GM21825 (cell line): ENCODE results near the gene B4GALNT3.

ENCODE experiments used
- ATAC-seq: cut with Tn5 transposase; IDR thresholded peaks from one replicate; pipeline ENCODE4 v1.9.1; 2021; ENCODE audit warnings: mild to moderate bottlenecking, moderate library complexity; ENCODE audit not compliant: unreplicated experiment

The B4GALNT3 gene

DNA sequence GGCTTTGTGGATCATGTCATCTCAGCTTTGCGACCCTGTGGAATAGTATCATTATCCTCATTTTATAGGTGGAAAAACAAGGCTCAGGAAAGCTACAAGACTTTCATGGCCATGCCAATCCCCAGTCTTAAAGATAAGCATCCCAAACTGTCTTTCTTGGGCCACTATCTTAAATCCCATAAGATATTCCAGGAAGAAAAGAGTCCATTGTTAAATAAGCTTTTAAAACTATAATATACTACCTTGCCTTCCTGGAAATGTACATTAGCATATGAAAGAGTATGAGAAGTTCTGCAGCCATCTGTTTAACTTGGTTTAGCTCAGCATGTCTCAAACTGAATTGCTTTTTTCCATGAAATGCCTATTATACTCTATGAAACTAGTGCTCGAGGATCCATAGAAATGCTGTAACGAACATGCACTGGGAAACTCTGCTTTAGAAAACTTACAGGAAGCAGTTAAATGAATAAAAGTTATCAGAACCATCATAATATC is 77.1 kb downstream of the B4GALNT3 start:
- no peak for ATAC-seq

DNA sequence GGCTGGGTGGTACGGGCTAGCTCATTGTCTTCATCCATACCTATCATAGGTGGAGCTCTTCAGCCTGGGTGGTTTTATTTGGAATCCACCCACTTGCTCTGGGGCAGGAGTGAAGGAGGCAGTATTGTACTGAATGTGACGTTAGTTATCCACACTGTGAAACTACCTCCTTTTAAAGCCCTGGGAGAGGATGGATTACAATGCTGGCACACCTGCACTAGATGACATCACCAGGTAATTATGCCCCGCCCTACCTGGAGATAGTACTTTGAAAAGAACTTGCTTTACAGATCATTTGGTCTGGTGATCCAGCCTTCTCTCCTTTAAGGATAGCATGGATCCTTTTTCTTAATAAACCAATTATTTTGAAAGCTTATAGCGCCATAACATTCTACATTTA is 78.0 kb downstream of the B4GALNT3 start:
- ATAC-seq = no peak

DNA sequence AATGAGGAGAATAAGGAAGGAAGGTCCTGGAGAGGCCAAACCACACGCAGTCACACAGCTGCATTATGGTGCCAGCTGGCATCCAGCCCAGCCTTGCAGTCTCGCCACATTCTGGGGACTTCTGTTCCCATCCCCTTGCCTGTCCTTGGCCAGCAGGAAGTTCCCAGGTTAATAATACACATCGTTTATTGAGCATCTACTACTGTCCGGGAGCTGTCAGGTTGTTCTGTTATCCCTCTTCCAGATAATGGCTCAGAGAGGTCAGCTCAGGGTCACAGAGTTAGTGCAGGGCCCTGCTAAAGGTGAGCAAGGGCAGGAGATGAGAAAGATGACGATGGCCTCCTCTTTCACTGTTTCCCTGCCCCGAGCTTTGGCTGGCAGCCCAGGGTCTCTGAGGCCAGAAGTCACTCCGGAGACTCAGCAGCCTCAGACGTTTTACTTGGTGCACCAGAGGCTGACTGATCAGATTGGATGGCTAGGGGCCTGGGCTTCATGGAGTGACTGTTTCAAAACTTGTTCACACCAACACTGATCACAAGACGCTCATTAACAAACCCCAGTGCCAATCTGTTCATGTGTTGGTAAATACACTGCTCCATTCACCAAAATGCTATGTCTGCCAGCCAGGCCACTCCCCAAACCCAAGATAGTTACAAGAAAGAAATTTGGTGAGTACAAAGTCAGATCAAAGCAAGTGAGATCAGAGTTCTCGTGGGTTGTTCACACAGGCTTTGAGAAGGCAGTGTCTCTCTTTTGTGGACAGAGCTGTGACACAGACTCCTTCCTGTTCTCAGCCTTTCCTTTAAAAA is 79.2 kb downstream of the B4GALNT3 start:
- no peak for ATAC-seq

DNA sequence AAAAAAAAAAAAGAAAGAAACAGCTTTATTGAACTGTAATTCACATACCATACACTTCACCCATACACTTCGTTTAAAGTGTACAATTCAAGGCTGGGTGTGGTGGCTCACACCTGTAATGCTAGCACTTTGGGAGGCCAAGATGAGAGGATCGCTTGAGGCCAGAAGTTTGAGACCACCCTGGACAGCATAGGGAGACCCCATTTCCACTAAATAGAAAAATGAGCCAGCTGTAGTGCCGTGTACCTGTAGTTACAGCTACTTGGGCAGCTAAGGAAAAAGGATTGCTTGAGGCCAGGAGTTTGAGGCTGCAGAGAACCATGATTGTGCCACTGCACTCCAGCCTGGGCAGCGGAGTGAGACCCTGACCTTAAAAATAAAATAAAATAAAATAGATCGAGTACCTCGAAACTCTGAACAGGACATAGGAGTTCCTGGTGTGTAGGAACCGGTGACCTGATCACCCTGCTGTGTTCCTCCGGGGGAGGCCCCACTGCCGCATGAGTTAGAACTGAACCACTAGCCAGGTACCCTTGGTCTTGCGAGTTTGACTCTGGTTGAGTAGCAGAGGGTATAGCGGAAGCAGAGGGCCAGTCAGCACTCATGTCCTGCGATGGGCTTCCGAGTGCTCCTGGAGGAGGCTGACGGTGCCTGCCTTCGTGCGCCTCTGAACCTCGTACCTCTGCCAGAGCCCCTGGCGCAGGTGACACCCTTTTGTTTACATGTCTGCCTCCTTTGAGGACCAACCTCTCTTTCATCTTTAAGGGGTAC is 80.0 kb downstream of the B4GALNT3 start:
- no peak for ATAC-seq

DNA sequence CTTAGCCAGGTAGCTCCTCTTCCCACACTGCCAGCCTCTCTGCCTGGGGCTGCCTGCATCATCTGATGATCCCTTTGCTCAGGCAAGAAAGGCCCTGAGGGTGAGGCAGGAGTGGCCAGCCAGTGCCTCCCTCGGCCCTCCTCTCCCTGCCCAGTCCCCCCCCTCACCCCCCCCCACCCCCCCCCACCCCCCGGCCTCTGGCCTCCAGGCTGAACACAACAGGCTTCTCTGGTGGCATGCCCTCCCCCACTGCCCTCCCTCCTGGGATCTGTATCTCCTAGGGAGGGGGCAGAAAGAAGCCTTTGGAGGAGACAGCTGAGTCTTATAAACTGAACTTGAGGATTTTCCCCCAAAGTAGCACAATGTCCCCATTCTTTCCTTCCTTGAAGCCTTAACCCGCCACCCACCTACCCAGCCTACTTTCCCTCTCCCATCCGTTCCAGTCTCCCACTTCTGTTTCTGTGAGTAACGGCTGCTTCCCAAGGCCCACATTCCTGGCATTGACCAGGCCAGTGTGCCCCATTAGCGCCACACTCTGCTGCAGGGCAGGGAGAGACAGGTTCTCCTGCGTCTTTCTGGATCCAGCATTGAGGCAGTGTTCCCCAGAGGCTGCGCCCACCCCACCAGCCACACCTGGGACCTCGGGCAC is 82.1 kb downstream of the B4GALNT3 start:
- no peak for ATAC-seq

DNA sequence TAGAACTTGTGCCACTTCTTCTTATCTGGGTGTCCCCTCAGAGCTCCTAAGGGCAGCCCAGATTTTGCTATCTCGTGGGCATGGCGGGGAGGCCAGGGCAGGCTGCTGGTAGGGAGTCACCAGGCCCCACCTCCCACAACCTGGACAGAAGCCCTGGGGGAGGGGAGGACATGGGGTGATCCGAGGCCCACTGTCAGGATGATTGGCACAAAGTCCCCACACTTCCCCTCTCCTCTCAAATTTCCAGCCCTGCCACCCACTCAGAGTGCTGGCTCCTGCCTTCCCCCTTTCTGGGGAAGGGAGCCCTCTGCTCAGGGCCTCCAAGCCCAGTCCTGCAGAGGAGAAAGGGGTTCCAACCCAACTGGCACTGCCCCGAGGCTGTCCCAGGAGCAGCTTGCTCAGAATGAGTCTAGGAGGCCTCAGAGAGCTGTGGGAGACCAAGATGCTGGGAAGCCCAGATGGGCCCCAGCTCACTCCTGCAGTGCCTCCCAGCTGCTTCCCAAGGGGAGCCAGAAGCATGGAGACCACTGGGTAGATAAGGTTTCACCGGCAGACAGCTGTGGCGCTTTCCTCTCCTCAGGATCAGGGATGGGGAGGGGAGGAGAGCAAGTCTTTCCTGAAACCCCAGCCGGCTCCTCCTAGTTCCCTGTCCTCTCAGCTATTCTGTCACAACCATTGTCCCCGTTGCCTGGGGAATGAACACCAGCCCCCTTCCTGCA is 82.8 kb downstream of the B4GALNT3 start:
- no peak for ATAC-seq

DNA sequence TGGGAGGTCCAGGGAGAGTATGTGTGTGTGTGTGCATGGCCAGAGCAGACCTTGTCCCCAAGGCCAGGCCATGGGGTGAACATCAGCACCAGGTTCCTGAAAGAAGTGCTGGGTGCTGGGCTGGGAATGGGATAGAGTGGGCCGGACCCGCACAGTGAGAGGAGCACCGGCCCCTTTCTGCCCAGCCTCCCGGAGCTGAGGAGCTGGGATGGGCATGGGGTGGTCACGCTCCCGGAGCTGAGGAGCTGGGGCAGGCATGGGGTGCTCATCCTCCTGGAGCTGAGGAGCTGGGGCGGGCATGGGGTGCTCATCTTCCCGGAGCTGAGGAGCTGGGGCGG is 83.3 kb downstream of the B4GALNT3 start:
- ATAC-seq = no peak

DNA sequence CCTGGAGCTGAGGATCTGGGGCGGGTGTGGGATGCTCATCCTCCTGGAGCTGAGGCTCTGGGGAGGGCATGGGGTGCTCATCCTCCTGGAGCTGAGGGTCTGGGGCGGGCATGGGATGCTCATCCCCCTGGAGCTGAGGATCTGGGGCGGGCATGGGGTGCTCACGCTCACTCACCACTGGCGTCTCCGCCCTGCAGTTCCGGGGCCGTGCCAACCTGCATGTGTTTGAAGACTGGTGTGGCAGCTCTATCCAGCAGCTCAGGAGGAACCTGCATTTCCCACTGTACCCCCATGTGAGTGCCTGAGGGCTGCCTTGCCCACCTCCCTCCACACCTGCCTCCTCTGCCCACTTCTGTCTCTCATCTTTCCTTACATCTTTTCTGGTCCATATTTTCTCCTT is 84.4 kb downstream of the B4GALNT3 start:
- no peak for ATAC-seq

DNA sequence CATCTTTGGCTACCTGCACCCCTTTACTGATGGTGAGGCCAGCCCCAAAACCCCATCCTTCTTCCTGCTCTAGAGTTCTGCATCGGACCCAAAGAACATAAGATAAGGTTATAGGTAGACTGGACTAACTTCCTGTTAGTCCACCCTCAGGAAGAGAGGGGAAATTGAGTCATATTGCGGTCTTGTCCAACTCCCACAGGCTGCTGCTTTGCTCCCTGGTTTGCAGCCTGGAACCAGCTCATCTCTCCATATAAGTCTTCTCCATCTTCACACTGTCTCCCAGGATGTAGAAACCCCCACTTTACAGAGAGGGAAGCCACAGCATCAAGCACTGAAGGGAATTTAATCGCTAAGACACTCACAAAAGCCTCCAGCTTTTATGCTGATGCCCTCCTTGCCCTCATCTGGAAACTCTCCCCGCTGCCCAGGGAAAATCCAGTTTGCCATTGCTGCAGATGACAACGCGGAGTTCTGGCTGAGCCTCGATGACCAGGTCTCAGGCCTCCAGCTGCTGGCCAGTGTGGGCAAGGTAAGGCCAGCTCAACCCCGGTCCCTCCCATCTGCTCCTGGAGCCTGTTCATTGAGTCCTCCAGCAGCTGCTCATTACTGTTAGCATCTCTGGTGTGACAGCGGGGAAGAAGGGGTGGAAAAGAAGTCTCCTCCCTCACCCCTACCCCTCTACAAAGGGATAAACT is 85.3 kb downstream of the B4GALNT3 start:
- no peak for ATAC-seq

DNA sequence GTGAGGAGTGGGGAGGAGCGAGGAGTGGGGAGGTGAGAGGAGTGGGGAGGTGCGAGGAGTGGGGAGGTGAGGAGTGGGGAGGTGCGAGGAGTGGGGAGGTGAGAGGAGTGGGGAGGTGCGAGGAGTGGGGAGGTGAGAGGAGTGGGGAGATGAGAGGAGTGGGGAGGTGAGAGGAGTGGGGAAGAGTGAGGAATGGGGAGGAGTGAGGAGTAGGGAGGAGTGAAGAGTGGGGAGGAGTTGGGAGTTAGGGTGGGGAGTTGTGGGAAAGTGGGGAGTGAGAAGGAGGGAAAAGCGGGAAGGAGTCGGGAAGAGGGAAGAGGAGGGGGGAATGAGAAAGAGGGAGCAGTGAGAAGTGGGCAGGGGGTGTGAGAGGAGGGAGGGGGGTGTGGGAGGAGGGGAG is 86.1 kb downstream of the B4GALNT3 start:
- no peak for ATAC-seq

DNA sequence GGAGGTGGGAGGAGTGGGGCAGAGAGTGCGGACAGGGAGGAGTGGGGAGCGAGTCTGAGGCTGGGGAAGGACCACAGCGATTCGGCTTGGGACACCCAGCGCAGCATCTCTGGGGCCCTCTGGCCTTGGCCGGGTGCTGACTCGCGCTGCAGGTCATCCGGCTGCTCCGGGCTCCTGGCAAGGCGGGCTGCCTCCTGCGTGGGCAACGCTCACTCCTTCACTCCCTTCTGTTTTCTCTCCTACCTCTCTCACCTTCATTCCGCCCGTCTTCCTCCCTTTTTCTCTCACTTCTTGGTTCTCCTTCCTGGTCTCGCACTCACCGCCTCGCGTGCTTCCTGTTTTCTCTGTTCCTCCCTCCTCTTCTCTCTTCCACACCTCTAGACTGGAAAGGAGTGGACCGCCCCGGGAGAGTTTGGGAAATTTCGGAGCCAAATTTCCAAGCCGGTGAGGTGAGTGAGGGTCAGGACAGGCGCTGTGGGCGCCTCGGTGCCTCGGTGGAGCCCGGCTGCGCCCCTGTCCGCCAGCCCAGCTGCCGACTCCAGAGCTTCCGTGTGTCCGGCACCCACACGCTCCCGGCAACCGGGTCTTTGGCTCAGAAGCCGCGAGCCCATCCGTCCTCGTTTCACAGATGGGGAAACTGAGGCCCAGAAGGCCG is 86.7 kb downstream of the B4GALNT3 start:
- no peak for ATAC-seq

DNA sequence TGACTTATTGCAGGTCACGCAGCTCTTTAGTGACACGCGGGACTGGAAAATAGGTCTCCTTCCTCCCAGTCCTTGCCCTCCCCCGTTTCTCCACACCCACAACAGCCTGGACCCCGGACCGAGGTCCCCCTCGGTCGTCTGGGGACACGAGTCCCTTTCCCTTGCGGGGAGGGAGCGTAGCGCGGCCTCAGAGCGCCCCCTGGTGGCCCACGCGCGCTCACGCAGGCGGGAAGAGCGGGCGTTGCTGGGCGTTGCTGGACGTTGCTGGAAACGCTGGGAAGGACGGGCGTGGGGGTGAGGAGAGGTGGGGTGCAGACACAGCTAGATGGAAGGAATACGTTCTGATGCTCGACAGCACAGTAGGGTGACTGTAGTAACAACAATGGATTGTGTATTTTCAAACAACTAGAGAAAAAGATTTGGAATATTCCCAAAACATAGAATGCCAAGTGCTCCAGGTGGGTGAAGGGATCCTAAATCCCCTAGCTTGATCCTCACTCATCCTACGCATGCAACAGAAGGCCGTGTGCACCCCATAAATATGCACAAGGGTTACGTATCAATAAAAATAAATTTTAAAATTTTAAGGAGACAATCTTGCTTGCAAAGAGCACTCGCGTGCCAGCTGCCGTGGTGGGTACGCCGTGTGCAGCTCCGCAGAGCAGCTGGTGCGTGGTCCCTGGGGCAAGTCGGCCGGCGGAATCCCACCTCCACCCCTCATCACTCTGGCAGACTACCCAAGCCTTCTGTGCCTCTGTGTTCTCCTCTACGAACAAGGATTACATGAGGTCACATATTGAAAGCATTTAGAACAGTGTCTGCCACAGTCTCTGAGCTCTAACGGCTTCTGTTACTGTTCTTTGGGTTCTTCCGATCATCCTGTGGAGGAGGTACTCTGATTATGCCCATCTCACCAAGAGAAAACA is 87.4 kb downstream of the B4GALNT3 start:
- no peak for ATAC-seq

DNA sequence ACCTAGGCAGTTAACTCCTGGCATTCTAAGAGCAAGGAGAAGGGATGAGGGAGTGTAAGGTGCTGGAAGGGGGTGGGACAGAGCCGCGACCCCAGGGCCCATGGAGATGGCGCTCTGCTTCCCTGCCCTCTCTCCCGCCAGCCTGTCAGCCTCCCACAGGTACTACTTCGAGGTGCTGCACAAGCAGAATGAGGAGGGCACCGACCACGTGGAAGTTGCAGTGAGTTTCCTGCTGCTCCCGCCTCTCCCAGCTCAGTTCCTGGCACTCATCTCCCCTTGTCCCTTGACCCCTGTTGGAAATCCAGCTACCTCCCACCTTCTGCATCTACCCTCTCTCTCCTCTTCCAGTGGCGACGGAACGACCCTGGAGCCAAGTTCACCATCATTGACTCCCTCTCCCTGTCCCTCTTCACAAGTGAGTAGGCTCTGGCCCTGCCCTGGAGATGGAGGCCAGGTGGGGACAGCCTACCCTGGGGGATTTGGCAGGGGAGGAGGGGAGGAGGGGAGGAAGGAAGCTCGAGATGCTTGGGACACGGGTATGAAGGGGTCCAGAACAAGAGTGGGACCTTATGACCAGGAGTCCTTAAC is 88.2 kb downstream of the B4GALNT3 start:
- no peak for ATAC-seq

DNA sequence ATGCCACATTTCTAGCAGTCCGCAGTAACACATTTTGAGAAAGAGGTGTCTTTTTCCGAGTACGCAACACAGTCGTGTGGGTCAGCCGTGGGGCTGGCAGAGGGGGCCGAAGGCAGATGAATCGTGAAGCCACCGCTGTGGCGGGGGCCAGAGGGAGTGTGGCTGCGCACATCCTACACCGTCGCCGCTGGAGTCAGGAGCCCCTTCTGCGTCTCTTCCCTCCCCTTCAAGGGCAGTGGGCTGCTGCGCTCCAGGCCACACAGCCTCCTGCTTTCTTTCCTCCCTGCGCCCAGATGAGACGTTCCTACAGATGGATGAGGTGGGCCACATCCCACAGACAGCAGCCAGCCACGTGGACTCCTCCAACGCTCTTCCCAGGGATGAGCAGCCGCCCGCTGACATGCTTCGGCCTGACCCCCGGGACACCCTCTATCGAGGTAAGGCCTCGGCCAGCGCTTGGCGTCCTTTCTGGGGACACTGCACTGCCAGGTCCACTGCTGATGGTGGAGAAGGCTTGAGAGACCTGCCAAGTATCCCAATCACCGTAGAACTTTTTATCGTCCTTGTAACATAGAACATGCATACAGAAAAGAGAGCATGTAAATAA is 89.8 kb downstream of the B4GALNT3 start:
- ATAC-seq = no peak

DNA sequence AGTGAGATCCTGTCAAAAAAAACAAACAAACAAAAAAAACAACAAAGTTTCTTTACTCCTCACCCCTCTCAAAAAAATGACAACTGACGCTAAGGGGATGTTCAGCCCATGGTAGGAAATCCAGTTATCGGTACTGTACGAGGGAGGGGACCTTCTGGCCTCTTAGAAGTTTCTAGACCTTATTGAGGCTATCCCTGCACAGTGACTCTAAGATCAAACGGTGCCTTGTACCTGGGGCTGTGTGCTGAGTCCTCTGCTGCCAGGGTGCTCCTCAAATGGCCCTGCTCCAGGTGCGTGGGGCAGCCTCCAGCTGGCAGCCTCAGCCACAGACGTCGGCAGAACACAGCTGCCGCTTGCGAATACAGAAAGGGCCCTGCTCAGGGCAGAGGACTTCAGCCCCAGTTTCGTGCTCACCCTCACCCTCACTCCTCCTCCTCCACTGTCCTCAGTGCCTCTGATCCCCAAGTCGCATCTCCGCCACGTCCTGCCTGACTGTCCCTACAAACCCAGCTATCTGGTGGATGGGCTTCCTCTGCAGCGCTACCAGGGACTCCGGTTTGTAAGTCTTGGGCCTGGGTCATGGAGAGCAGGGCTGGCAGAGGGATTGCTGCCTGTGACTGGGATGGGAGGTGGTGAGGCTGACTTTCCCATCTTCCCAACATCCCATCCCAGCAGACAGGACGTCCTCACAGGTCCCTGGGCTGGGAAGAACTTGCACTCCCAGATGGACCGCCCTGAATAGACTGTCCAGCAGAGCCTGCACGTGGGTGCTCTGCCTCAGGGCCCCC is 90.9 kb downstream of the B4GALNT3 start:
- ATAC-seq = no peak

DNA sequence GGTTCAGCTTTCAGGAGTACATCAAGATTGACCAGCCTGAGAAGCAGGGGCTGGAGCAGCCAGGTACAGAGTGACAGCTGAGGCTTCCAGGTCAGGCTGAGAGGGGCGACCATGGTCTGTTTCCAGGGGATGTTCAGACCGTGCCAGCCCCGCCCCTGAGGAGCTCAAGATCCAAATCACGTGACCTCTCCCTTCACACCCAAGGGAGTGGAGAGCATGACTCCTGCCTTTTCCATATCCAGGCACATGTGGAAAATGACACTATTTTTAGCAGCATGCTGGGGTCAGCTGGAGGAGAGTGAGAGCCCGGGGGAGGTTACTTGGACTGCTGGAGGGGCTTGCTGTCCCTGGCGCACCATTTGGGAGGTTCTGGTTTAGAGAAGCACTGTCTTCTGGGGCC is 92.7 kb downstream of the B4GALNT3 start:
- ATAC-seq = no peak

DNA sequence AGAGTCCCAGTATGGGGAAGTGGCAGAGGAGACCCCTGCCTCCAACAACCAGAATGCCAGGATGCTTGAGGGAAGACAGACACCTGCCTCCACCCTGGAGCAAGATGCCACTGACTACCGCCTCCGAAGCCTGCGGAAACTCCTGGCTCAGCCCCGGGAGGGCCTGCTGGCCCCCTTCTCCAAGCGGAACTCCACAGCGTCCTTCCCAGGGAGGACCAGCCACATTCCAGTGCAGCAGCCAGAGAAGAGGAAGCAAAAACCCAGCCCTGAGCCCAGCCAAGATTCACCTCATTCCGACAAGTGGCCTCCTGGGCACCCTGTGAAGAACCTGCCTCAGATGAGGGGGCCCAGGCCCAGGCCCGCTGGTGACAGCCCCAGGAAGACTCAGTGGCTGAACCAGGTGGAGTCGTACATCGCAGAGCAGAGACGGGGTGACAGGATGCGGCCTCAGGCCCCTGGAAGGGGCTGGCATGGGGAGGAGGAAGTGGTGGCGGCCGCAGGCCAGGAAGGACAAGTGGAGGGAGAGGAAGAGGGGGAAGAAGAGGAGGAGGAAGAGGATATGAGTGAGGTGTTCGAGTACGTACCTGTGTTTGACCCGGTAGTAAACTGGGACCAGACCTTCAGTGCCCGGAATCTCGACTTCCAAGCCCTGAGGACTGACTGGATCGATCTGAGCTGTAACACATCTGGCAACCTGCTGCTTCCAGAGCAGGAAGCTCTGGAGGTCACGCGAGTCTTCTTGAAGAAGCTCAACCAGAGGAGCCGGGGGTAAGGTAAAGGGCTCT is 93.7 kb downstream of the B4GALNT3 start:
- ATAC-seq = no peak
